DND-41 (cell line): ENCODE results near the gene PIGV.
"Not testable (repeated sequence)": the region's sequence is repeated elsewhere in the genome, so short reads cannot be mapped to it uniquely, and the experiment has no call there.

Source experiments
- ATAC-seq: fragments of 200-7000 bp; cut with Tn5 transposase; 3 replicates; pipeline ENCODE4 v1.9.1; 2021; ENCODE audit warnings: low read depth; ENCODE audit not compliant: insufficient read depth
- DNase-seq: peaks from one replicate; pipeline ENCODE4 v3.0.0-alpha.2; 2020
- H2AFZ ChIP-seq: 2 replicates; pipeline ENCODE4 v1.6.0; 2012; ENCODE audit warnings: low read depth, low read length
- H3K27ac ChIP-seq: 2 replicates; pipeline ENCODE4 v1.5.1; 2012; ENCODE audit warnings: low read length, inconsistent platforms
- H3K27me3 ChIP-seq: fragments of 200-600 bp; sonication (generic); 2 replicates; pipeline ENCODE4 v1.6.0; 2012; ENCODE audit warnings: low read length, mild to moderate bottlenecking, inconsistent platforms; ENCODE audit not compliant: insufficient read depth, poor library complexity
- H3K36me3 ChIP-seq: 2 replicates; pipeline ENCODE4 v1.5.1; 2012; ENCODE audit warnings: low read length, inconsistent platforms; ENCODE audit not compliant: insufficient read depth
- H3K4me1 ChIP-seq: 2 replicates; pipeline ENCODE4 v1.5.1; 2012; ENCODE audit warnings: mild to moderate bottlenecking, low read length; ENCODE audit not compliant: insufficient read depth
- H3K4me2 ChIP-seq: 2 replicates; pipeline ENCODE4 v1.6.0; 2012; ENCODE audit warnings: mild to moderate bottlenecking, moderate library complexity, low read length, inconsistent platforms; ENCODE audit not compliant: insufficient read depth
- H3K4me3 ChIP-seq, 2 experiments: fragments of 200-600 bp in 1 of 2; shearing (Covaris generic) in 1 of 2; 2 replicates each; pipeline ENCODE4 v1.5.1; 2012 to 2016; ENCODE audit warnings: inconsistent platforms in 2 of 2, low read length in 2 of 2, mild to moderate bottlenecking in 2 of 2, low read depth in 1 of 2, moderate library complexity in 1 of 2
- H3K79me2 ChIP-seq: 2 replicates; pipeline ENCODE4 v1.6.0; 2012; ENCODE audit warnings: low read length, inconsistent platforms; ENCODE audit not compliant: insufficient read depth
- H3K9ac ChIP-seq: 2 replicates; pipeline ENCODE4 v1.6.0; 2012; ENCODE audit warnings: low read depth, mild to moderate bottlenecking, inconsistent platforms, low read length, moderate library complexity
- H3K9me3 ChIP-seq: 2 replicates; pipeline ENCODE4 v1.5.1; 2012; ENCODE audit warnings: low read length, moderate library complexity, mild to moderate bottlenecking, inconsistent platforms; ENCODE audit not compliant: insufficient read depth, severe bottlenecking
- H4K20me1 ChIP-seq: 2 replicates; pipeline ENCODE4 v1.6.0; 2012; ENCODE audit warnings: low read length; ENCODE audit not compliant: insufficient read depth
- EZH2 ChIP-seq: IDR thresholded peaks from 3 replicates; pipeline ENCODE4 v1.6.1; 2012; ENCODE audit warnings: borderline replicate concordance, low read depth, mild to moderate bottlenecking, moderate library complexity, low read length, inconsistent platforms; ENCODE audit not compliant: severe bottlenecking
- TF ChIP-seq, protein P1 (sequence below): IDR thresholded peaks from 2 replicates; pipeline ENCODE4 v1.5.1; 2012; ENCODE audit warnings: borderline replicate concordance, low read length, moderate library complexity, mild to moderate bottlenecking; ENCODE audit not compliant: poor library complexity, severe bottlenecking; ENCODE audit errors: extremely low read depth

Gene PIGV

DNA sequence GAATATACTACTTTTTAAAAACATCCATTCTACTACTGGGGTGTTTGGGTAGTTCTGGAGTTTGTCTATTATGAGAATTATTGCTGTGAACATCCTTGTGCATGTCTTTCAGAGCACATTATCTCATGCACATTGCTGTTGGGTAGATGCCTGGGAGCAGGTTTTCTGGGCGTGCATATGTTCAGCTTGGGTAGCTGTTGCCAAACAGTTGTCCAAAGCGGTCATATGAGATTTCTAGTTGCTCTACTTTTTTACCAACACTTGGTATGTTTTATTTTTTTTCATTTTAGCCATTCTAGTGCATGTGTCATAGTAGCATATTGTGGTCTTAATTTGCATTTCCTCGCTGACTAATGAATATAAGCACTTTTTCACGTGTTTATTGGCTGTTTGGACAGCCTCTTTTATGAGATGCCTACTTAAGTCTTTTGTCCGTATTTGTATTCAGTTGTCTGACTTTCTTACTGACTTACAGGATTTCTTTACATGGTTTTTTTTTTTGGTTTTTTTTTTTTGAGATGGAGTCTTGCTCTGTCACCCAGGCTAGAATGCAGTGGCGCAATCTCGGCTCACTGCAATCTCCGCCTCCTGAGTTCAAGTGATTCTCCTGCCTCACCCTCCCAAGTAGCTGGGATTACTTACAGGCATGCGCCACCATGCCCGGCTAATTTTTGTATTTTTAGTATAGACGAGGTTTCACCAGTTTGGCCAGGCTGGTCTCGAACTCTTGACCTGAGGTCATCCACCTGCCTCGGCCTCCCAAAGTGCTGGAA is 56.9 kb downstream of the PIGV start:
- TF ChIP-seq, protein P1, sequence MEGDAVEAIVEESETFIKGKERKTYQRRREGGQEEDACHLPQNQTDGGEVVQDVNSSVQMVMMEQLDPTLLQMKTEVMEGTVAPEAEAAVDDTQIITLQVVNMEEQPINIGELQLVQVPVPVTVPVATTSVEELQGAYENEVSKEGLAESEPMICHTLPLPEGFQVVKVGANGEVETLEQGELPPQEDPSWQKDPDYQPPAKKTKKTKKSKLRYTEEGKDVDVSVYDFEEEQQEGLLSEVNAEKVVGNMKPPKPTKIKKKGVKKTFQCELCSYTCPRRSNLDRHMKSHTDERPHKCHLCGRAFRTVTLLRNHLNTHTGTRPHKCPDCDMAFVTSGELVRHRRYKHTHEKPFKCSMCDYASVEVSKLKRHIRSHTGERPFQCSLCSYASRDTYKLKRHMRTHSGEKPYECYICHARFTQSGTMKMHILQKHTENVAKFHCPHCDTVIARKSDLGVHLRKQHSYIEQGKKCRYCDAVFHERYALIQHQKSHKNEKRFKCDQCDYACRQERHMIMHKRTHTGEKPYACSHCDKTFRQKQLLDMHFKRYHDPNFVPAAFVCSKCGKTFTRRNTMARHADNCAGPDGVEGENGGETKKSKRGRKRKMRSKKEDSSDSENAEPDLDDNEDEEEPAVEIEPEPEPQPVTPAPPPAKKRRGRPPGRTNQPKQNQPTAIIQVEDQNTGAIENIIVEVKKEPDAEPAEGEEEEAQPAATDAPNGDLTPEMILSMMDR, result no peak
- TF ChIP-seq EZH2, result no peak
- H3K9ac ChIP-seq, result no peak overlapping the region
- no peak for ATAC-seq
- no peaks in the 10 kb centered on the region for H4K20me1 ChIP-seq
- no peak overlapping the region for H3K4me2 ChIP-seq
- 0 out of 2 replicates have a peak, but pooled peaks cover 2% of the 10 kb centered on the region for H3K79me2 ChIP-seq
- no peak overlapping the region for H3K4me3 ChIP-seq
- no peaks in the 10 kb centered on the region for H3K9me3 ChIP-seq
- no peaks in the 10 kb centered on the region for H3K4me1 ChIP-seq
- H3K27ac ChIP-seq, result no peak overlapping the region
- DNase-seq, result no peak
- peaks cover 61% of the 10 kb centered on the region for H3K36me3 ChIP-seq
- no peak overlapping the region for H2AFZ ChIP-seq
- no peaks in the 10 kb centered on the region for H3K27me3 ChIP-seq

DNA sequence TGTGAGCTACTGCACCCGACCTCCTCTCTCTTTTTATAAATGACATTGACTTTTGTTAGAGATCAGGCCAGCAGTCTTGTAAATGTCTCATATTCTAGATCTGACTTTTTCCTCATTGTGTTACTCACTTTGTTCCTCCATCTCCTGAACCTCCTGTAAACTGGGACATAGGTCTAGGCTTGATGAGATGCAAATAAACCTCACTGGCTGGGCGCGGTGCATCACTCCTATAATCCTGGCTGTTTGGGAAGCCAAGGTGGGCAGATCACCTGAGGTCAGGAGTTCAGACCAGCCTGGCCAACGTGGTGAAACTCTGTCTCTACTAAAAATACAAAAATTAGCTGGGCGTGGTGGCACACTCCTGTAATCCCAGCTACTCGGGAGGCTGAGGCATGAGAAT is 60.1 kb downstream of the PIGV start:
- H2AFZ ChIP-seq, result not testable (repeated sequence)

More for the DNA sequence above, 60.1 kb downstream of the PIGV start:
- not testable (repeated sequence) for H3K9me3 ChIP-seq, H3K27ac ChIP-seq, H3K4me3 ChIP-seq, H3K27me3 ChIP-seq, H4K20me1 ChIP-seq, H3K4me1 ChIP-seq, ATAC-seq, H3K9ac ChIP-seq, DNase-seq, H3K79me2 ChIP-seq, H3K4me2 ChIP-seq
- peaks cover 64% of the 10 kb centered on the region for H3K36me3 ChIP-seq
